DMS 273 (cell line): ENCODE measurements around the gene LATS2.
"Not testable (repeated sequence)": the region's sequence is repeated elsewhere in the genome, so short reads cannot be mapped to it uniquely, and the experiment has no call there.

ENCODE experiments used
- DNase-seq: peaks from one replicate; lab custom pipeline; 2025; ENCODE audit not compliant: unreplicated experiment; lab: John Stamatoyannopoulos, UW

The LATS2 gene

GRCh38 chr13:21075379-21076249, 14.2 kb upstream of the LATS2 start:
- DNase-seq, result peak; percentile 10

- DNase-seq, result no peak
These were observed 13.6 kb upstream of the LATS2 start for GRCh38 chr13:21075011-21075378.

DNA sequence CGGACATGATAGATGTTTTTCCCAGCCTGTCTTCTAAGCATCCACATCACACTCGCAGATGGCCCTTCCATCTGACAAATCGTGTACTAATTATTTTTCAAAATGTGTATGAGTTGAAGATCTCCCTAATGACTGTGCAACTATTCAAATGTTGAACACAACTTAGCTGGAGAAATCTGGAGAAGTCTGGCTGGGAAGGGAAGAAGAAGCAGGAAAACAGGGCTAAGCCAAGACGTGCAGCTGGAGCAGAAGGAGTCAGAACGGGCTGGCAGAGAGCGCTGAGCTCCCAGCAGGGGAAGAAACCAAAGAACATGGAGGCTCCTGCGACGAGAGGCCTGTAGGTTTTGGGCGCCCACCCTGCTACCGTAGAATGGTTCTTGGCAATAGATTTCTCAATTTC, 13.2 kb upstream of the LATS2 start:
- DNase-seq, result no peak

- DNase-seq, result no peak
These were observed 10.5 kb upstream of the LATS2 start for GRCh38 chr13:21071924-21072323.

GRCh38 chr13:21071015-21071414, 9.6 kb upstream of the LATS2 start:
- DNase-seq, result no peak

DNA sequence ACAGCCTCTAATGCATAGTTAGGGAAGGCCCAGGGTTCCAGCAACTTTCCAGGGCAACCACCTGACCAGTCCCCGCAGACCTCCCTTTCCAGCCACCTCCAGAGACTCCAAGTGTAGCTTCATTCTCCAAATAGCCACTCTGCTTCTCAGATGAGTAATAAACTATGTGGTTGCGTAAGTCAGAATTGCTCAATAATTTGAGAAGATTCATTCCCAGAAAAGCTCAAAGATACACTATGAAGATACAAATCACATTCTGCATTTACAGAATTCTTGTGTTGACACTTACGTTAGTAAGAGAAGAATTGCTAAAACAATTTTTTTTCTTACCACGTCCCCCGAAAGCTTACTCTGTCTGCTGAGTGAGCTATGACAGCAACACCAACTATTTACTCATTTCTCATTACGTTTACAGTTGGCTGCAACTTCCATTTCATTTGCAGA, 8.2 kb upstream of the LATS2 start:
- DNase-seq, result no peak

GRCh38 chr13:21067848-21068247, 6.5 kb upstream of the LATS2 start:
- DNase-seq, result no peak

DNA sequence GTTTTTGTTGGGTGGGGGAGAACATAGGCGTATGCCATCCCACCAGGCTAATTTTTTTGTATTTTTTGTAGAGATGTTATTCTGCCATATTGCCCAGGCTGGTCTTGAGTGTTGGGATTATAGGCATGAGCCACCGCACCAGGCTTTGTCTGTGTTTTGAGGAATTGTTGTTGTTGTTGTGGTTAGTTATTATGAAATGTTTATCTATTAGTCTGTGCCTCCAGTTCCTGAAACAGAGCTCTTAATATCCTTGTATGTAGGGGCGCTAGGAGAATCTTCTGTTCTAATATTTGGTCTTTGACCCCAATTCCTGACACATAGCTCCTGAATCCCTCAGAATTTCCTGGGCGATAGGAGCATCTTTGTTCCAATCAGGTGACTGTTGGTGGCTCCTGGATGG, 5.6 kb upstream of the LATS2 start:
- DNase-seq, result no peak

GRCh38 chr13:21065686-21066085, 4.3 kb upstream of the LATS2 start:
- no peak for DNase-seq

GRCh38 chr13:21063031-21063430, 1.6 kb upstream of the LATS2 start:
- DNase-seq, result peak; percentile 3

GRCh38 chr13:21060338-21061028, 903 bp downstream of the LATS2 start:
- DNase-seq, result peak; percentile 34

DNA sequence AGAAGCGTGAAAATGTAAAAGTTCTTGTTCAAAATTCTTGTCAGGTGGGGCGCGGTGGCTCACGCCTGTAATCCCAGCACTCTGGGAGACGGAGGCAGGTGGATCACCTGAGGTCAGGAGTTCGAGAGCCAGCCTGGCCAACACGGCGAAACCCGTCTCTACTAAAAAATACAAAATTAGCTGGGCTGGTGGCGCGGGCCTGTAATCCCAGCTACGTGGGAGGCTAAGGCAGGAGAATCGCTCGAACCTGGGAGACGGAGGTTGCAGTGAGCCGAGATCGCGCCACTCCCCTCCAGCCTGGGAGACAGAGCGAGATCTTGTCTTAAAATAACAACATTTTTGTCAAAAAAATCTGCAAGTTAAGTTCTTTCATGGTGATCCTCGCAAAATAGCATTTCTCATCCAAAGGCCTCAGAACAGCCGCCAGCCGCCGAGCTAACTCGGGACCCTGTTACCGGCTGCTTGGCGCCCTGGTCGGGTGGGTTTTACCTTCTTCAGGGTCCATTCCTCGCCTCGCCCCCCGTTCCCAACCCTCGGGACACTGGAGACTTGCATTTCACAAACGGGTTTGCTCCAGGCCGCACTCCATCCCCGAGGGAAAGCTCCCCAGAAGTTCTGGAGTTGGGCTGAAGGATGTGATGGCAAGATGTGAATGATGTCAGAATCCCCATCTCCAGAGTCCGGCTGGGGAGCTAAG, 1.6 kb downstream of the LATS2 start:
- no peak for DNase-seq

DNA sequence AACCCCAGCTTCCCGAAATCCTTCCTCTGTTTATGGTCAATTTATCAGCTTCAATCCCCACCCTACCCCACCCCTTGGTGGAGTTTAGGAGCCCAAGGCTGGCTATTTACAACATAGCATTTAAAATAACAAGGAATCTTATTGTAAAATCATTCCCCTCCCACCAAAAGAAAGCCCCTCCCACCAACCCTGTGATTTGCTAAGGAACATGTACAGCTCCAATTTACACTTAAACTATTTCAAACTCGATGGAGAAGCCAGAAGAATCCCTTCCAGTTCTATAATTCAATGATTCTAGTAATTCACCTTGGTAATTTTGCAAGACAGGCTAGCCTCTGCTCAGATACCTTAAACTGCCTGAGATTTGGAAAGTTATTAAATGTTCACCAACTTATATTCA, 3.0 kb downstream of the LATS2 start:
- DNase-seq, result peak; percentile 20

GRCh38 chr13:21055511-21056045, 5.8 kb downstream of the LATS2 start:
- DNase-seq, result peak; percentile 43

GRCh38 chr13:21055016-21055415, 6.4 kb downstream of the LATS2 start:
- no peak for DNase-seq

GRCh38 chr13:21054313-21054712, 7.1 kb downstream of the LATS2 start:
- DNase-seq, result no peak

DNA sequence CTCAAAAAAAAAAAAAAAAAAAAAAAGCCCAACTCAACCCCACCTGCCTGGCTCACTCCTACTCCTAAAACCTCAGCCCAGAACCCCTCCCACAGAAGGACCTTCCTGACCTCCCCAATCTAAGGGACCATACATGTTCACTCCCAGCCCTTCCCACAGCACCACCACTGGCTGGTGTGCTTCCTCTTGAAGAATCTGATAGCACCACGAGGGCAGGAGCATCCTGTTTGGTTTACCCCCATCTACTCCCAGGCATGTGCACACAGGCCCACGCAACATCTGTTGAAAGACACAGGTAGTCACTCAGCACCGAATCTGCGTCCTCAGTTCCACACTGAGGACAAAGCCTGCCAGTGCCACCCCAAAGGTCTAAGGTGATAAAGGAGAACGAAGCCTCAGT, 8.2 kb downstream of the LATS2 start:
- DNase-seq, result peak; percentile 35

DNA sequence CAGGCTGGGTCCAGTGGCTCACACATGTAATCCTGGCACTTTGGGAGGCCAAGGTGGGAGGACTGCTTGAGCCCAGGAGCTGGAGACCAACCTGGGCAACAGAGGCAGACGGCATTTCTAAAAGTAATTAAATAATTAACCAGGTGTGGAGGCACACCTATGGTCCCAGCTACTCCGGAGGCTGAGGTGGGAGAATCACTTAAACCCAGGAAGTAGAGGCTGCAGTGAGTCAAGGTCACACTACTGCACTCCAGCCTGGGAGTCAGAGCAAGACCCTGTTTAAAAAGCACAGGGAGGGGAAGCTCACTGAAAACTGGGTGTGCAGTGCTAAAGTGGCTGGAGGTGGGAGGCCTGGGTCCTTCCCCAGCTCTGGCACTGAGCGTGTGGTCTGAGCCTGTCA, 9.7 kb downstream of the LATS2 start:
- no peak for DNase-seq

GRCh38 chr13:21050288-21051197, 10.8 kb downstream of the LATS2 start:
- no peak for DNase-seq

- DNase-seq, result not testable (repeated sequence)
These were observed 11.7 kb downstream of the LATS2 start for GRCh38 chr13:21049731-21050130.
